Astrocyte (in vitro differentiated cells and primary cell): ENCODE measurements around the gene ZEB2.

Experiments used
- CTCF ChIP-seq: IDR thresholded peaks from 2 replicates; pipeline ENCODE4 v1.5.1; 2011; ENCODE audit warnings: low read depth, mild to moderate bottlenecking, inconsistent platforms, low read length, moderate library complexity; ENCODE audit not compliant: insufficient read depth
- EZH2 ChIP-seq: IDR thresholded peaks from 2 replicates; pipeline ENCODE4 v1.6.1; 2012; ENCODE audit warnings: mild to moderate bottlenecking, low read length, inconsistent platforms; ENCODE audit not compliant: insufficient read depth

GRCh38 chr2:144559681-144560080 lies 39.8 kb upstream of the ZEB2 start:
- TF ChIP-seq CTCF (no peak), EZH2 (no peak)
